ENCODE measurements around the gene NGFR.

Gene NGFR

DNA sequence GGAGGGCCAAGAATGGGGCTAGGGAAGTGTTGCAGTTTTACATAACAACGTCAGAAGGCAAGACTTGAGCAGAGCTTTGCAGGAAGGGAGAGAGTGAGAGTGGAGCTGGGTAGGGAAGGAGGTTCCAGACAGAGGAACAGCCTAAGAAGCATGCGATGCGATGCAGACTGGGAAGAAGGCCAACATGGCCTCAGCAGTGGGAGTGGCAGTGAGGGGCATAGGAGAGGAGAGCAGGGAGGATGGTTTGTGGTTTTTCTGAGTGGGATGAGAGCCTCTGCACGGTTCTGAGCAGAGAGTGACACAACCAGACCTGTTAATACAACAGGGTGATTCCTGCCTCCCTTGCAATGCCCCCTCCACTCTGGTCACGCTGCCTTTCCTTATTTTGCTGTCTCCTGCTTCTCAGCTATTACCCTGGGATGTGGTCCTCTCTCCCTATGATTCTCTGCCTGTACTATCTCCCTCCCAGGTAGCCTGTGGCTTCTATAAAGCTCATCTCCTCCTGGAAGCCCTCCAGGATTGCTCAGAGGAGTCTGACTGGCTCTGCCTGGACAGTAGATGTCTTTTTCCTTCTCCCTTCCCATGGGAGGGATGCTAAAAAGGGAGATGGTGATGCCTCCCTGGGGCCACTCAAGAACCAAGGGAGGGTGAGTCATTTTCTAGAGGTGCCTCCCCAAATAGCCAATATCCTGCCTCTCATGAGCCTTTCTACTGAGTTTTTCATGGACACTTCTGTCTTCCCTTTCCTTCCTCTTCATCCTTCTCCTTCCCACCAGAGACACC, 38.7 kb upstream of the NGFR start:
- DNase-seq (ENCODE audit: insufficient read length, low spot score) (no peak), FAIRE-seq (no peak)
- no peak for TF ChIP-seq POU2F2 (IDR thresholded peaks at IDR 0.05; ENCODE audit: low read depth, low read length)

DNA sequence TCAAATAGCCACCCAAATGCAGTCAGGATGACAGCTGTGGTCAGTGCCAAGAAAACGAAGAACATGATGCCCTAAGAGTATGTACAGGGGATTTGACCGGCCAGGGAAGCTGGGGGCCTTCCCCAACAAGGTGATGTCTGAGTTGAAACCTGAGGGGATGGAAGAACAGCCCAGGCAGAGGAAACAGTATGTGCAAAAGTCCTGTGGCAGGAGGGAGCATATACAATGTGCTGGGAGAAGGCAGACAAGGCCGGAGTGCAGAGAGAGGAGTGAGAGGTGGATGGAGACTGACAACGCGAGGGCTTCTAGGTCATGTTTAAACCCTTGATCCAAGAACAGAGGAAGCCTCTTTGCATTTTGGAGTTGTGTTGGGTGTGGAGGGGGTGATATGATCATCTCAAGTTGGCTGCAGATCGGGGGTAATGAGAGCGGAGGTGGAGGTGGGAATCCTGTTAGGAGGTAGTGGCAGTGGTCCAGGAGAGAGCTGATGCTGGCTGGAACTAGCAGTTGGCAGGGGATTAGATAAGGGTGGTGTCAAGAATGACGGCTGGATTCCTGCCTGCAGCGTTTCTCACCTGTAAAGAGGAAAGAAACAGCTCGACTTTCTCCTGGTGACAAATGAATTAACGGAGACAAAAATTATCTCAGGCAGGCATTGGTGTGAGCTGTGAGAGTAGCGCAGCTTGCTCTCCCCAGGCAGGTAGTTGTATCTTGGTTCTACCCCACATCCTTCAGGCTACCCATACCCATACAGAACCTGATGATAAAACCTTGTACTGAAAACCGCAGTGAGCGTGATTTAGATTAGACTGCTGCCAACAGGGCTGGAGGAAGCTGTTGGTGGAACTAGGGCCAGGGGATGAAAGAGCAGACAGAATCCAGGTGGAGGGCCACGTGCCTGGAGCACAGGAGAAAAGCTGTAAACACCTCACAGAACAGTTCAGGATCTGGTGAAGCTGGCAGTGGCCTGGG, 37.2 kb upstream of the NGFR start:
- TF ChIP-seq POLR2AphosphoS5 (IDR thresholded peaks at IDR 0.05; ENCODE audit: low read depth, low read length) = no peak
- no peak for TF ChIP-seq TAF1 (IDR thresholded peaks at IDR 0.05; ENCODE audit: low read depth, low read length)
- TF ChIP-seq POLR2A (IDR thresholded peaks at IDR 0.05; ENCODE audit: low read depth, low read length) = no peak
- TF ChIP-seq POU2F2 (IDR thresholded peaks at IDR 0.05; ENCODE audit: low read depth, low read length) = no peak
- no peak for TF ChIP-seq SPI1 (IDR thresholded peaks at IDR 0.05; ENCODE audit: low read depth, low read length)
- TF ChIP-seq PAX5 (IDR thresholded peaks at IDR 0.05; ENCODE audit: insufficient read depth, low read length, severe bottlenecking) = no peak
- FAIRE-seq (no peak), DNase-seq (ENCODE audit: insufficient read length, low spot score) (no peak)

GRCh38 chr17:49459401-49459984, 35.6 kb upstream of the NGFR start:
- DNase-seq (ENCODE audit: insufficient read length, low spot score) = no peak
- no peak for FAIRE-seq
- TF ChIP-seq PAX5 (IDR thresholded peaks at IDR 0.05; ENCODE audit: insufficient read depth, low read length, severe bottlenecking) (no peak), POU2F2 (IDR thresholded peaks at IDR 0.05; ENCODE audit: low read depth, low read length) (no peak), TAF1 (IDR thresholded peaks at IDR 0.05; ENCODE audit: low read depth, low read length) (no peak), POLR2AphosphoS5 (IDR thresholded peaks at IDR 0.05; ENCODE audit: low read depth, low read length) (no peak)

- DNase-seq (ENCODE audit: insufficient read length, low spot score) = no peak
- no peak for FAIRE-seq
- no peak for TF ChIP-seq POLR2AphosphoS5 (IDR thresholded peaks at IDR 0.05; ENCODE audit: low read depth, low read length)
- no peak for TF ChIP-seq POU2F2 (IDR thresholded peaks at IDR 0.05; ENCODE audit: low read depth, low read length)
- no peak for TF ChIP-seq SPI1 (IDR thresholded peaks at IDR 0.05; ENCODE audit: low read depth, low read length)
- TF ChIP-seq PAX5 (IDR thresholded peaks at IDR 0.05; ENCODE audit: insufficient read depth, low read length, severe bottlenecking) = no peak
- no peak for TF ChIP-seq POLR2A (IDR thresholded peaks at IDR 0.05; ENCODE audit: low read depth, low read length)
- no peak for TF ChIP-seq TAF1 (IDR thresholded peaks at IDR 0.05; ENCODE audit: low read depth, low read length)
These were observed 34.7 kb upstream of the NGFR start for GRCh38 chr17:49460401-49460800.

DNA sequence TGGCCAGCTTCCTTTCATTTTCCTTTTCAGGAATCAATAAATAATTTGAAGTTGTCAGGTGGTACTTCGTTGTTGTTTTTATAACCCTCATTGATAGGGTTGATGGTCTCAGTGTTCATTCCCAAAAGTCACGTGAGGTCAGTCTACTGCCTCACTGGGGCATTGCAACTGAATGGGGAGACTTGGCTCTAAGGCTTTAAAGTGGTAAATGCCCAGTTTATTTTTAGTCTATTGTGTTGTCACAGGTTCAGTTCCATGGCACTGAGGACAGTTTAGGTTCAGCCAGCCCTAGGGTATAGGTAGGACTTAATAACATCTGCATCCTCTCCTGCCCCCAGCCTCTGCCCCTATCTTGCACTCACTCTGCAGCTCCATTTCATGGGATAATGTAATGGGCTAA, 33.5 kb upstream of the NGFR start:
- FAIRE-seq (no peak), DNase-seq (ENCODE audit: insufficient read length, low spot score) (no peak)
- no peak for TF ChIP-seq POU2F2 (IDR thresholded peaks at IDR 0.05; ENCODE audit: low read depth, low read length)

- FAIRE-seq (no peak), DNase-seq (ENCODE audit: insufficient read length, low spot score) (no peak)
- TF ChIP-seq POLR2A (IDR thresholded peaks at IDR 0.05; ENCODE audit: low read depth, low read length) (no peak), PAX5 (IDR thresholded peaks at IDR 0.05; ENCODE audit: insufficient read depth, low read length, severe bottlenecking) (no peak), POLR2AphosphoS5 (IDR thresholded peaks at IDR 0.05; ENCODE audit: low read depth, low read length) (no peak), TAF1 (IDR thresholded peaks at IDR 0.05; ENCODE audit: low read depth, low read length) (no peak), SPI1 (IDR thresholded peaks at IDR 0.05; ENCODE audit: low read depth, low read length) (no peak), POU2F2 (IDR thresholded peaks at IDR 0.05; ENCODE audit: low read depth, low read length) (no peak)
These were observed 31.0 kb upstream of the NGFR start for GRCh38 chr17:49464049-49464448.

- TF ChIP-seq TAF1 (IDR thresholded peaks at IDR 0.05; ENCODE audit: low read depth, low read length) = no peak
- no peak for TF ChIP-seq POLR2AphosphoS5 (IDR thresholded peaks at IDR 0.05; ENCODE audit: low read depth, low read length)
- no peak for TF ChIP-seq PAX5 (IDR thresholded peaks at IDR 0.05; ENCODE audit: insufficient read depth, low read length, severe bottlenecking)
- TF ChIP-seq SPI1 (IDR thresholded peaks at IDR 0.05; ENCODE audit: low read depth, low read length) = no peak
- no peak for TF ChIP-seq POU2F2 (IDR thresholded peaks at IDR 0.05; ENCODE audit: low read depth, low read length)
- no peak for TF ChIP-seq POLR2A (IDR thresholded peaks at IDR 0.05; ENCODE audit: low read depth, low read length)
- no peak for FAIRE-seq
- no peak for DNase-seq (ENCODE audit: insufficient read length, low spot score)
These were observed 29.7 kb upstream of the NGFR start for GRCh38 chr17:49465331-49465903.

GRCh38 chr17:49466436-49466835, 28.7 kb upstream of the NGFR start:
- no peak for DNase-seq (ENCODE audit: insufficient read length, low spot score)
- TF ChIP-seq TAF1 (IDR thresholded peaks at IDR 0.05; ENCODE audit: low read depth, low read length) (no peak), PAX5 (IDR thresholded peaks at IDR 0.05; ENCODE audit: insufficient read depth, low read length, severe bottlenecking) (no peak), SPI1 (IDR thresholded peaks at IDR 0.05; ENCODE audit: low read depth, low read length) (no peak), POU2F2 (IDR thresholded peaks at IDR 0.05; ENCODE audit: low read depth, low read length) (no peak), POLR2AphosphoS5 (IDR thresholded peaks at IDR 0.05; ENCODE audit: low read depth, low read length) (no peak), POLR2A (IDR thresholded peaks at IDR 0.05; ENCODE audit: low read depth, low read length) (no peak)
- FAIRE-seq = no peak

DNA sequence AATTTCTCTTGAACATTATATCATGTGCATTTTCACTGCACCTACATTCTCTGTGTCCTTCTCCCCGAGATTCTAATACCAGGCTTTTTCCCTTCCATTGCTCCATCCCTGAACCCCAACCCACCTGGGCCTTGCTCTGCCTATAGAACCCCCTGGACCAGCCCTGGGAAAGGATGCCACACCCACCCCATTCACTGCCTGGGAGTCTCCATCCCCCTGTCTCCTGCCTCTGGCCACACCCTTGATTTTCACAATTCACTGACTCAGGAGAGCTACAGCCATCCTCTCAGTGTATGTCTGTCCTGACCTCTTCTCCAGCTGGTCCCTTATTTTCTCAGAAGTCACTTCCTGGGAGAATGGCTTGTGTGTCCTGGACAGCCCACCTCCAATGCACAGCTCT, 27.9 kb upstream of the NGFR start:
- no peak for DNase-seq (ENCODE audit: insufficient read length, low spot score)
- TF ChIP-seq PAX5 (IDR thresholded peaks at IDR 0.05; ENCODE audit: insufficient read depth, low read length, severe bottlenecking) (no peak), POU2F2 (IDR thresholded peaks at IDR 0.05; ENCODE audit: low read depth, low read length) (no peak), POLR2A (IDR thresholded peaks at IDR 0.05; ENCODE audit: low read depth, low read length) (no peak), SPI1 (IDR thresholded peaks at IDR 0.05; ENCODE audit: low read depth, low read length) (no peak), TAF1 (IDR thresholded peaks at IDR 0.05; ENCODE audit: low read depth, low read length) (no peak), POLR2AphosphoS5 (IDR thresholded peaks at IDR 0.05; ENCODE audit: low read depth, low read length) (no peak)
- no peak for FAIRE-seq
